ENCODE measurements around the gene RAC3.

Gene RAC3

DNA sequence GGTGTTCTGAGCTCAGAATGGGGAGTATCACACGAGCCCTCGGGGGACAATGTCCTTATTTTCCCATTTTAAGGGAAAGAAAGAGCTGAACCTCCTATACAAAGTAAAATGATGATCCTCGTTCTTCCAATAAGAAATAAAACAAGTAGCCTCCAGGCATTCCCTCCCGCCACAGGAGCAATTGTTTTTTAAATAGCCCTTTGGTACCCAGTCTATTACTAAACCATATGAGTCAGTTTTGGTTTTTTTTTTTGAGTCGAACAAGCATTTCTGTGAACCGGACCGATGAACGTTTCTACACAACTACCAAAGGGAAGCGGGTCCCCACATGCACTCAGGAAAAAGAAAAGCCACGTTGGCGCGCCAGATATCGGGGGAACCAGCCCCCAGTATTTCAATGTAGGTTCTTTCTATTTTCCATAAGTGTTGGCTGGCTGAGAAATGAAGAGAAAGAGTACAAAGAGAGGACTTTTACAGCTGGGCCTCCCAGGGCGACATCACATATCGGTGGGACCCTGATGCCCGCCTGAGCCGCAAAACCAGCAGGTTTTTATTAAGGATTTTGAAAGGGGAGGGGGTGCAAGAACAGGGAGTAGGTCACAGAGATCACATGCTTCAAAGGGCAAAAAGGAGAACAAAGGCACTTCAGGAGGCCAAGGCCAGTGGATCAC, 9.8 kb downstream of the RAC3 start:
- no peak for DNase-seq (ENCODE audit: low read depth, low spot score)

GRCh38 chr17:82042649-82043048, 11.2 kb downstream of the RAC3 start:
- DNase-seq (ENCODE audit: low read depth, low spot score): no peak

GRCh38 chr17:82043507-82043906, 12.0 kb downstream of the RAC3 start:
- DNase-seq (ENCODE audit: low read depth, low spot score): no peak

GRCh38 chr17:82045936-82046484, 14.5 kb downstream of the RAC3 start:
- DNase-seq (ENCODE audit: low read depth, low spot score): no peak

GRCh38 chr17:82046903-82047302, 15.4 kb downstream of the RAC3 start:
- no peak for DNase-seq (ENCODE audit: low read depth, low spot score)

- DNase-seq (ENCODE audit: low read depth, low spot score): no peak
Measured at GRCh38 chr17:82047379-82047778, 15.9 kb downstream of the RAC3 start.

- no peak for DNase-seq (ENCODE audit: low read depth, low spot score)
Measured at GRCh38 chr17:82047914-82048570, 16.6 kb downstream of the RAC3 start.

GRCh38 chr17:82048571-82048971, 17.1 kb downstream of the RAC3 start:
- no peak for DNase-seq (ENCODE audit: low read depth, low spot score)

- no peak for DNase-seq (ENCODE audit: low read depth, low spot score)
Measured at GRCh38 chr17:82049106-82049505, 17.6 kb downstream of the RAC3 start.

- no peak for DNase-seq (ENCODE audit: low read depth, low spot score)
Measured at GRCh38 chr17:82049521-82049971, 18.1 kb downstream of the RAC3 start.

GRCh38 chr17:82050152-82050760, 18.8 kb downstream of the RAC3 start:
- no peak for DNase-seq (ENCODE audit: low read depth, low spot score)

GRCh38 chr17:82050761-82051641, 19.5 kb downstream of the RAC3 start:
- DNase-seq (ENCODE audit: low read depth, low spot score): no peak

DNA sequence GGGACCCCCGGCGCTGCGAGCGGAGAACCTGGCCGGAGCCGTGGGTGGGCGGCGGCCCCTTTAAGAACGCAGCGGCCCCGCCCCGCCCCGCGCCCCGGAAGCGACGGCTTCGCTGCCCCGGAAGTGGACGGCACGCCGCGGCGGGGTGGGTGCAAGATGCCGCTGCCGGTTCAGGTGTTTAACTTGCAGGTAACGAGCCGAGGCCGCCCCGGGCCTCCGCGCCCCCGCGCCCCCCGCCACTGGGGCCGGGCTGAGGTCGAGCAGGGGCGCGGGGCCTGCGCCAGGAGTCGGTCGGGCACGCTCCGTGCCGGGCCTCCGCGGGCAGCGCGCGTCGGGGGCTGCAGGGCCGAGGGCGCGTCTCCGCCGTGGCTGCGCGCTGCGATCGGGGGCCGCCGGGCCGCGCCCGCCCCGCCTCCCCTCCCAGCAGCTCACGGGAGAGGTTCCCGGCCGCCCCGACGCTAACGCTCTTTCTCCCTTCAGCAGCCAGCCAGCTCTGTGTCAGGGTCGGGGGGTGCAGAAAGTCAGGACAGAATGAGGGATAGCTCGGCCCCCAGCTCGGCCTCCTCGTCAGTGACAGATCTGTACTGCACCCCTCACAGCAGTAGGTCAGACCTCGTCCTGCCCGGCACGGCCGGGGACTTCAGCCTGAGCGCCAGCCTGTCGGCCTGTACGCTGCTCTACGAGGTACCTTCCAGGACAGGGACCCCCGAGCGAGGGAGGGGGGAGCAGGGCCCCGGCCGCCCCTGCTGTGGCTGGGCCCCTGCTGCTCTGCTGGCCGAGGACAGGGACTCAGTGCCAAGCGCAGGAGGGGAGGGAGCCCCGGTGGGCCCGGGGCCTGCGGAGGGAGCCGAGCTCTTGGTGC, 20.5 kb downstream of the RAC3 start, which contains the start of the genes GPS1 and RFNG:
Gene GPS1 (plus strand): TSS at position 123 of the 862 bp plus-strand sequence. CDS start 34 bp downstream, at position 157.
Gene RFNG (minus strand): TSS at position 36 of the 862 bp plus-strand sequence. CDS start 45 bp downstream, outside the sequence.
- no peak for DNase-seq (ENCODE audit: low read depth, low spot score)

GRCh38 chr17:82052638-82053059, 21.2 kb downstream of the RAC3 start:
- DNase-seq (ENCODE audit: low read depth, low spot score): no peak

GRCh38 chr17:82053130-82053529, 21.7 kb downstream of the RAC3 start:
- no peak for DNase-seq (ENCODE audit: low read depth, low spot score)

GRCh38 chr17:82053556-82054263, 22.2 kb downstream of the RAC3 start:
- no peak for DNase-seq (ENCODE audit: low read depth, low spot score)

- no peak for DNase-seq (ENCODE audit: low read depth, low spot score)
Measured at GRCh38 chr17:82054351-82055022, 23.0 kb downstream of the RAC3 start.

GRCh38 chr17:82055023-82055964, 23.8 kb downstream of the RAC3 start:
- DNase-seq (ENCODE audit: low read depth, low spot score): no peak
